Measurements from ENCODE around the gene EML3. TPM values are rescaled to one million over a fixed set of nuclear protein-coding genes. Genes with fewer than 3 reads are reported as not detected.
A peak's percentile ranks its signal among the peaks of the same experiment; 100 is the strongest.

EML3 gene
- total RNA-seq, 1 donor from 2014 or later, result 26.7 TPM

GRCh38 chr11:62579252-62579651, 33.3 kb downstream of the EML3 start:
- peaks cover 7% of the 10 kb centered on the region for H3K9me3 Mint-ChIP-seq (ENCODE audit: unreplicated experiment)
- no peaks in the 10 kb centered on the region for H3K36me3 Mint-ChIP-seq (ENCODE audit: unreplicated experiment)
- TF ChIP-seq CTCF (IDR thresholded peaks at IDR 0.05; ENCODE audit: partially characterized antibody, unreplicated experiment), result no peak
- H3K27me3 Mint-ChIP-seq (ENCODE audit: unreplicated experiment), result peaks cover 2% of the 10 kb centered on the region
- H3K4me3 Mint-ChIP-seq (ENCODE audit: unreplicated experiment), result no peak overlapping the region
- DNase-seq, result no peak
- no peak overlapping the region for H3K27ac Mint-ChIP-seq (ENCODE audit: unreplicated experiment)
- H3K4me1 Mint-ChIP-seq (ENCODE audit: low read depth, unreplicated experiment), result peaks cover 4% of the 10 kb centered on the region

- peaks cover 4% of the 10 kb centered on the region for H3K4me1 Mint-ChIP-seq (ENCODE audit: low read depth, unreplicated experiment)
- TF ChIP-seq CTCF (IDR thresholded peaks at IDR 0.05; ENCODE audit: partially characterized antibody, unreplicated experiment), result no peak
- peaks cover 2% of the 10 kb centered on the region for H3K27me3 Mint-ChIP-seq (ENCODE audit: unreplicated experiment)
- peaks cover 7% of the 10 kb centered on the region for H3K9me3 Mint-ChIP-seq (ENCODE audit: unreplicated experiment)
- H3K36me3 Mint-ChIP-seq (ENCODE audit: unreplicated experiment), result no peaks in the 10 kb centered on the region
- no peak overlapping the region for H3K27ac Mint-ChIP-seq (ENCODE audit: unreplicated experiment)
- DNase-seq, result no peak
- no peak overlapping the region for H3K4me3 Mint-ChIP-seq (ENCODE audit: unreplicated experiment)
Observed at GRCh38 chr11:62578541-62578940, 34.0 kb downstream of the EML3 start.

GRCh38 chr11:62577046-62577714, 35.4 kb downstream of the EML3 start:
- H3K27ac Mint-ChIP-seq (ENCODE audit: unreplicated experiment), result no peak overlapping the region
- DNase-seq, result no peak
- TF ChIP-seq CTCF (IDR thresholded peaks at IDR 0.05; ENCODE audit: partially characterized antibody, unreplicated experiment), result no peak
- peaks cover 6% of the 10 kb centered on the region for H3K27me3 Mint-ChIP-seq (ENCODE audit: unreplicated experiment)
- H3K9me3 Mint-ChIP-seq (ENCODE audit: unreplicated experiment), result peaks cover 7% of the 10 kb centered on the region
- peaks cover 11% of the 10 kb centered on the region for H3K4me1 Mint-ChIP-seq (ENCODE audit: low read depth, unreplicated experiment)
- H3K4me3 Mint-ChIP-seq (ENCODE audit: unreplicated experiment), result no peak overlapping the region
- peaks cover 1% of the 10 kb centered on the region for H3K36me3 Mint-ChIP-seq (ENCODE audit: unreplicated experiment)

- no peak for TF ChIP-seq CTCF (IDR thresholded peaks at IDR 0.05; ENCODE audit: partially characterized antibody, unreplicated experiment)
- Mint-ChIP-seq H3K4me3 (ENCODE audit: unreplicated experiment) (peak overlapping the region; percentile 53), H3K36me3 (ENCODE audit: unreplicated experiment) (peaks cover 3% of the 10 kb centered on the region), H3K9me3 (ENCODE audit: unreplicated experiment) (peaks cover 5% of the 10 kb centered on the region), H3K4me1 (ENCODE audit: low read depth, unreplicated experiment) (peaks cover 16% of the 10 kb centered on the region), H3K27me3 (ENCODE audit: unreplicated experiment) (peaks cover 8% of the 10 kb centered on the region), H3K27ac (ENCODE audit: unreplicated experiment) (peak overlapping the region; percentile 35)
- no peak for DNase-seq
Observed at GRCh38 chr11:62575837-62576236, 36.7 kb downstream of the EML3 start.

GRCh38 chr11:62575156-62575555, 37.4 kb downstream of the EML3 start:
- H3K4me1 Mint-ChIP-seq (ENCODE audit: low read depth, unreplicated experiment), result peaks cover 16% of the 10 kb centered on the region
- peak overlapping the region; percentile 91 for H3K27ac Mint-ChIP-seq (ENCODE audit: unreplicated experiment)
- no peak for DNase-seq
- H3K36me3 Mint-ChIP-seq (ENCODE audit: unreplicated experiment), result peaks cover 3% of the 10 kb centered on the region
- no peak for TF ChIP-seq CTCF (IDR thresholded peaks at IDR 0.05; ENCODE audit: partially characterized antibody, unreplicated experiment)
- H3K4me3 Mint-ChIP-seq (ENCODE audit: unreplicated experiment), result peak overlapping the region; percentile 99
- H3K27me3 Mint-ChIP-seq (ENCODE audit: unreplicated experiment), result peaks cover 8% of the 10 kb centered on the region
- H3K9me3 Mint-ChIP-seq (ENCODE audit: unreplicated experiment), result peaks cover 5% of the 10 kb centered on the region

All from glutamatergic neuron (in vitro differentiated cells).